Measurements from ENCODE around the gene FHOD1. TPM values are rescaled to one million over a fixed set of nuclear protein-coding genes. Genes with fewer than 3 reads are reported as not detected.

The FHOD1 gene
- total and polyA plus RNA-seq, 2 of the 13 experiments (the other 11 are each of a cell fraction or from before 2014, with no cell fraction given), result 20.0 to 20.8 TPM

GRCh38 chr16:67246081-67246755 lies 1.1 kb downstream of the FHOD1 start (continued):
- TF ChIP-seq PRDM10 (CRISPR knock-in tag; IDR thresholded peaks at IDR 0.05; ENCODE audit: low read depth) (peak; percentile 81; the same call in 1 of the 2 replicates), RXRA (CRISPR knock-in tag; IDR thresholded peaks at IDR 0.05) (peak; percentile 93), CREM (IDR thresholded peaks at IDR 0.05) (no peak), CREM (CRISPR knock-in tag; IDR thresholded peaks at IDR 0.05) (no peak), SAFB2 (CRISPR knock-in tag; IDR thresholded peaks at IDR 0.05; ENCODE audit: borderline replicate concordance, low read depth) (0 out of 2 replicates have a peak, but pooled peaks have one; percentile 90), STAT6 (CRISPR knock-in tag; IDR thresholded peaks at IDR 0.05; ENCODE audit: borderline replicate concordance) (peak; percentile 63; the same call in 1 of the 2 replicates), ZNF841 (CRISPR knock-in tag; IDR thresholded peaks at IDR 0.05; ENCODE audit: borderline replicate concordance) (no peak; the same call in 1 of the 2 replicates), GATAD1 (CRISPR knock-in tag; IDR thresholded peaks at IDR 0.05) (peak; percentile 78), CBFB (CRISPR knock-in tag; IDR thresholded peaks at IDR 0.05) (peak; percentile 97), ESRRA (CRISPR knock-in tag; IDR thresholded peaks at IDR 0.05; ENCODE audit: low read depth) (peak; percentile 67; the same call in 1 of the 2 replicates), ZNF777 (CRISPR knock-in tag; IDR thresholded peaks at IDR 0.05) (no peak), CHCHD3 (CRISPR knock-in tag; IDR thresholded peaks at IDR 0.05) (peak; percentile 81; the same call in 1 of the 2 replicates), ZNF614 (CRISPR knock-in tag; IDR thresholded peaks at IDR 0.05; ENCODE audit: borderline replicate concordance) (peak; percentile 84), ZNF235 (CRISPR knock-in tag; IDR thresholded peaks at IDR 0.05; ENCODE audit: borderline replicate concordance) (peak; percentile 82; the same call in 1 of the 2 replicates), ZNF678 (CRISPR knock-in tag; IDR thresholded peaks at IDR 0.05) (no peak), ZFP36 (IDR thresholded peaks at IDR 0.05; ENCODE audit: borderline replicate concordance, low read depth, low read length, partially characterized antibody) (no peak), JUNB (CRISPR knock-in tag; IDR thresholded peaks at IDR 0.05; ENCODE audit: borderline replicate concordance) (no peak), ZNF12 (CRISPR knock-in tag; IDR thresholded peaks at IDR 0.05) (peak; percentile 20; the same call in 1 of the 2 replicates), CENPT (CRISPR knock-in tag; IDR thresholded peaks at IDR 0.05; ENCODE audit: low read depth) (no peak), SOX13 (IDR thresholded peaks at IDR 0.05) (no peak), SOX13 (CRISPR knock-in tag; conservative IDR thresholded peaks at IDR 0.05 in 1 of 2, IDR thresholded peaks at IDR 0.05 in 1 of 2) (peak in 1 of 2 experiments; percentile 83; a peak in 2 of 4 replicates), TP53 (CRISPR knock-in tag; conservative IDR thresholded peaks at IDR 0.05) (peak; percentile 61; the same call in 1 of the 2 replicates), CREB3 (CRISPR knock-in tag; IDR thresholded peaks at IDR 0.05) (peak; percentile 77; the same call in 1 of the 2 replicates)
